IMR-90 (cell line): Measurements from ENCODE around the gene NINJ2. TPM values are rescaled to one million over a fixed set of nuclear protein-coding genes. Genes with fewer than 3 reads are reported as not detected.

Source experiments
- ATAC-seq: fragments of 200-7000 bp; cut with Tn5 transposase; 2 replicates; pipeline ENCODE4 v1.9.1; 2020; ENCODE audit warnings: low read depth, mild to moderate bottlenecking, moderate library complexity
- BruUV-seq: library from RNA; stranded (reverse); fragments of 400-500 nt; replicated peaks from 2 replicates; lab custom pipeline; 2021; lab: Mats Ljungman, UMichigan
- CTCF ChIA-PET: fragments of 300-600 bp; formaldehyde crosslinking; extraction: SDS; loops from one replicate; lab custom pipeline; 2021; ENCODE audit warnings: antibody characterized with exemption; lab: Yijun Ruan, JAX
- POLR2A ChIA-PET: fragments of 300-600 bp; sonication (Branson Sonifier 250); formaldehyde crosslinking; loops from one replicate; lab custom pipeline; 2022; ENCODE audit warnings: antibody characterized with exemption; ENCODE audit not compliant: unreplicated experiment; lab: Charles Lee
- DNase-seq: peaks from one replicate; pipeline ENCODE4 v3.0.0; 2013
- H2AFZ ChIP-seq: replicated peaks from 2 replicates; pipeline ENCODE3; 2013; ENCODE audit warnings: low read length, mild to moderate bottlenecking; ENCODE audit not compliant: poor library complexity
- H2AK5ac ChIP-seq: 2 replicates; pipeline ENCODE4 v1.6.1; 2013; ENCODE audit warnings: low read depth, low read length, inconsistent platforms
- H2AK9ac ChIP-seq: replicated peaks from 2 replicates; pipeline ENCODE3; 2013; ENCODE audit warnings: mild to moderate bottlenecking, low read depth, low read length, moderate library complexity; ENCODE audit not compliant: poor library complexity
- H2BK120ac ChIP-seq: 2 replicates; pipeline ENCODE4 v1.6.1; 2013; ENCODE audit warnings: low read depth, low read length, inconsistent platforms
- H2BK15ac ChIP-seq: 3 replicates; pipeline ENCODE4 v1.6.1; 2013; ENCODE audit warnings: low read depth, low read length, inconsistent platforms
- H2BK20ac ChIP-seq: 2 replicates; pipeline ENCODE4 v1.6.1; 2013; ENCODE audit warnings: low read depth, mild to moderate bottlenecking, inconsistent platforms, low read length, moderate library complexity
- H2BK5ac ChIP-seq: 2 replicates; pipeline ENCODE4 v1.6.1; 2013; ENCODE audit warnings: mild to moderate bottlenecking, low read depth, low read length, inconsistent platforms; ENCODE audit not compliant: poor library complexity, severe bottlenecking
- H3K14ac ChIP-seq: replicated peaks from 2 replicates; pipeline ENCODE4 v1.6.1; 2013; ENCODE audit warnings: low read depth, low read length, inconsistent platforms
- H3K18ac ChIP-seq: 2 replicates; pipeline ENCODE4 v1.6.1; 2013; ENCODE audit warnings: low read depth, low read length, control low read depth
- H3K23ac ChIP-seq: 2 replicates; pipeline ENCODE4 v1.6.1; 2013; ENCODE audit warnings: low read depth, low read length, inconsistent platforms
- H3K27ac ChIP-seq: 2 replicates; pipeline ENCODE4 v1.5.1; 2013; ENCODE audit warnings: mild to moderate bottlenecking, control low read depth, low read length; ENCODE audit not compliant: insufficient read depth
- H3K27me3 ChIP-seq: 2 replicates; pipeline ENCODE4 v1.6.1; 2013; ENCODE audit warnings: low read length; ENCODE audit not compliant: control insufficient read depth, insufficient read depth
- H3K36me3 ChIP-seq: 2 replicates; pipeline ENCODE4 v1.6.1; 2013; ENCODE audit warnings: low read length, mixed read lengths; ENCODE audit not compliant: control insufficient read depth, insufficient read depth
- H3K4ac ChIP-seq: 2 replicates; pipeline ENCODE4 v1.6.1; 2013; ENCODE audit warnings: low read depth, low read length, inconsistent platforms
- H3K4me1 ChIP-seq: 2 replicates; pipeline ENCODE4 v1.6.1; 2013; ENCODE audit warnings: low read length, mixed read lengths; ENCODE audit not compliant: control insufficient read depth, insufficient read depth
- H3K4me2 ChIP-seq: 2 replicates; pipeline ENCODE4 v1.6.1; 2013; ENCODE audit warnings: low read depth, mild to moderate bottlenecking, control low read depth, low read length, moderate library complexity
- H3K4me3 ChIP-seq: 2 replicates; pipeline ENCODE4 v1.5.1; 2013; ENCODE audit warnings: low read depth, mild to moderate bottlenecking, control low read depth, low read length, moderate library complexity; ENCODE audit not compliant: insufficient read depth
- H3K56ac ChIP-seq: 2 replicates; pipeline ENCODE4 v1.6.1; 2013; ENCODE audit warnings: low read length, inconsistent platforms; ENCODE audit not compliant: insufficient read depth; ENCODE audit errors: extremely low read depth
- H3K79me1 ChIP-seq, 2 experiments: 2 replicates each; pipeline ENCODE4 v1.6.1; 2013; ENCODE audit warnings: low read length in 2 of 2, inconsistent platforms in 1 of 2, low read depth in 1 of 2
- H3K9ac ChIP-seq: 2 replicates; pipeline ENCODE4 v1.6.1; 2013; ENCODE audit warnings: low read depth, low read length, control low read depth
- H3K9me1 ChIP-seq: 2 replicates; pipeline ENCODE4 v1.6.1; 2013; ENCODE audit warnings: low read length, inconsistent platforms; ENCODE audit not compliant: insufficient read depth
- H3K9me3 ChIP-seq: 2 replicates; pipeline ENCODE4 v1.6.1; 2013; ENCODE audit warnings: low read length; ENCODE audit not compliant: control insufficient read depth, insufficient read depth
- H4K20me1 ChIP-seq: 2 replicates; pipeline ENCODE4 v1.6.1; 2013; ENCODE audit warnings: low read length, inconsistent platforms; ENCODE audit not compliant: insufficient read depth
- H4K5ac ChIP-seq: 2 replicates; pipeline ENCODE4 v1.6.1; 2013; ENCODE audit warnings: mild to moderate bottlenecking, low read depth, low read length, control low read depth
- H4K8ac ChIP-seq, 2 experiments: 2 replicates each; pipeline ENCODE4 v1.6.1; 2013; ENCODE audit warnings: low read depth in 2 of 2, low read length in 2 of 2, control low read depth in 1 of 2, inconsistent platforms in 1 of 2
- H4K91ac ChIP-seq: 2 replicates; pipeline ENCODE4 v1.6.1; 2013; ENCODE audit warnings: low read depth, low read length, inconsistent platforms; ENCODE audit not compliant: insufficient read depth
- BHLHE40 ChIP-seq: fragments of 150-350 bp; IDR thresholded peaks from 2 replicates; pipeline ENCODE4 v1.6.1; 2016; ENCODE audit warnings: mild to moderate bottlenecking, low read depth, low read length
- ELK1 ChIP-seq: fragments of 150-350 bp; IDR thresholded peaks from 2 replicates; pipeline ENCODE4 v1.6.1; 2016; ENCODE audit warnings: low read depth, mild to moderate bottlenecking, low read length, moderate library complexity, borderline replicate concordance
- FOS ChIP-seq: fragments of 150-350 bp; IDR thresholded peaks from 2 replicates; pipeline ENCODE4 v1.6.1; 2016; ENCODE audit warnings: low read depth, low read length
- MAZ ChIP-seq: IDR thresholded peaks from 2 replicates; pipeline ENCODE4 v1.6.1; 2012; ENCODE audit warnings: low read depth, mild to moderate bottlenecking, low read length, improper control_type of control experiment, moderate library complexity, borderline replicate concordance
- USF2 ChIP-seq: fragments of 150-350 bp; IDR thresholded peaks from 2 replicates; pipeline ENCODE4 v1.6.1; 2017; ENCODE audit warnings: mild to moderate bottlenecking, antibody characterized with exemption, low read length, low read depth
- WGBS, 2 experiments: methylation state at CpG; one replicate each; pipeline versions ENCODE4 v1.1.5 to v1.1.7; 2013; ENCODE audit warnings: missing lambda C conversion rate in 2 of 2; ENCODE audit not compliant: insufficient read length in 1 of 2; ENCODE audit errors: extremely low coverage in 2 of 2; 5-methylcytosine and 5-hydroxymethylcytosine counted together
- dilution Hi-C: fragments of 300-500 bp; cut with HindIII; formaldehyde crosslinking; loops from one replicate; pipeline ENCODE4 v1.14.3; 2018; ENCODE audit warnings: low sequenced_read_pairs; ENCODE audit not compliant: unreplicated experiment
- in situ Hi-C: fragments of 300-500 bp; cut with MboI; formaldehyde crosslinking; loops from 3 replicates; pipeline ENCODE4 v1.14.3; 2019; ENCODE audit warnings: low sequenced_read_pairs, inconsistent platforms, mixed read lengths
- intact Hi-C: fragments of 100-400 bp; cut with micrococcal nuclease; formaldehyde crosslinking; loops from 2 replicates; pipeline ENCODE4 v1.10.0; 2022
- polyA plus RNA-seq, 3 experiments: library from polyadenylated mRNA; depleted of rRNA; stranded (reverse); fragments of >200 nt; gene quantifications; 2 replicates each; pipeline ENCODE4 v1.2.3, GENCODE V29; 2012; ENCODE audit warnings: low replicate concordance in 1 of 3
- total RNA-seq: library from RNA; depleted of rRNA; stranded (reverse); fragments of >200 nt; gene quantifications from 2 replicates; pipeline ENCODE4 v1.2.3, GENCODE V29; 2012

The NINJ2 gene
- total and polyA plus RNA-seq, 2 of the 4 experiments (the other 2 are of a cell fraction) = not detected

GRCh38 chr12:561391-561705, 101.9 kb downstream of the NINJ2 start:
- H4K91ac ChIP-seq = no peak overlapping the region
- no peak overlapping the region for H3K18ac ChIP-seq
- no peak overlapping the region for H3K56ac ChIP-seq
- no peak overlapping the region for H2AK9ac ChIP-seq
- no peak overlapping the region for H3K9ac ChIP-seq
- no peaks in the 10 kb centered on the region for H3K79me1 ChIP-seq
- no peak overlapping the region for H3K4ac ChIP-seq
- dilution Hi-C loops = no loop called here
- BruUV-seq = no TSS peak
- ChIA-PET POLR2A (no interaction called here), CTCF (no interaction called here)
- intact Hi-C loops = no loop called here
- no peak overlapping the region for H2BK120ac ChIP-seq
- H2BK5ac ChIP-seq = no peak overlapping the region
- no peak overlapping the region for H2AK5ac ChIP-seq
- H3K27me3 ChIP-seq = peaks cover 93% of the 10 kb centered on the region
- H2AFZ ChIP-seq = no peak overlapping the region
- no peak overlapping the region for H3K27ac ChIP-seq
- no peak overlapping the region for H3K23ac ChIP-seq
- TF ChIP-seq ELK1 (no peak), FOS (no peak), BHLHE40 (no peak), MAZ (no peak), USF2 (no peak)
- no CpG with 5 or more reads among the region's 14 CpGs for WGBS, 2 experiments
- no peak overlapping the region for H2BK20ac ChIP-seq
- no peaks in the 10 kb centered on the region for H3K4me1 ChIP-seq
- no peak overlapping the region for H3K4me3 ChIP-seq
- no peak overlapping the region for H3K14ac ChIP-seq
- no peaks in the 10 kb centered on the region for H3K9me1 ChIP-seq
- in situ Hi-C loops = loop anchor here (10.0 kb wide), 1 partner anchor 533 kb away; no protein-coding TSS in a partner anchor
- no peaks in the 10 kb centered on the region for H3K36me3 ChIP-seq
- H3K9me3 ChIP-seq = no peaks in the 10 kb centered on the region
- ATAC-seq (no peak), DNase-seq (no peak)
- no peaks in the 10 kb centered on the region for H4K20me1 ChIP-seq
- H2BK15ac ChIP-seq = no peak overlapping the region
- no peak overlapping the region for H3K4me2 ChIP-seq
- H4K8ac ChIP-seq = no peak overlapping the region
- no peak overlapping the region for H4K5ac ChIP-seq
